Fibroblast of pulmonary artery (primary cell): ENCODE data around the gene MIF.

Experiments
- DNase-seq: peaks from one replicate; pipeline ENCODE4 v3.0.0-alpha.2; 2010; ENCODE audit warnings: low read depth
- H3K4me3 ChIP-seq: replicated peaks from 2 replicates; pipeline ENCODE4 v1.5.1; 2011; ENCODE audit warnings: low read depth, mild to moderate bottlenecking, control low read depth, low read length, moderate library complexity
- CTCF ChIP-seq: IDR thresholded peaks from 2 replicates; pipeline ENCODE4 v1.5.1; 2011; ENCODE audit warnings: mild to moderate bottlenecking, control low read depth, low read length, inconsistent platforms; ENCODE audit errors: missing control alignments

Gene MIF

GRCh38 chr22:23893121-23893944, 850 bp upstream of the MIF start:
- peak overlapping the region; percentile 77 for H3K4me3 ChIP-seq
- no peak for DNase-seq
- no peak for TF ChIP-seq CTCF

- peak; percentile 34 for TF ChIP-seq CTCF
- peak overlapping the region; percentile 77 for H3K4me3 ChIP-seq
- peak; percentile 84 for DNase-seq
Observed at GRCh38 chr22:23894710-23895598, 771 bp downstream of the MIF start.

- peak overlapping the region; percentile 77 for H3K4me3 ChIP-seq
- no peak for DNase-seq
- no peak for TF ChIP-seq CTCF
Observed at GRCh38 chr22:23895599-23896144, 1.5 kb downstream of the MIF start.

- no peak for DNase-seq
- no peak for TF ChIP-seq CTCF
- H3K4me3 ChIP-seq, result peak overlapping the region; percentile 77
Observed at GRCh38 chr22:23896166-23896522, 2.0 kb downstream of the MIF start.

GRCh38 chr22:23896523-23897186, 2.5 kb downstream of the MIF start:
- DNase-seq, result no peak
- no peak overlapping the region for H3K4me3 ChIP-seq
- no peak for TF ChIP-seq CTCF

GRCh38 chr22:23897320-23897719, 3.1 kb downstream of the MIF start:
- no peak for TF ChIP-seq CTCF
- H3K4me3 ChIP-seq, result no peak overlapping the region
- no peak for DNase-seq
